A549 treated with GW870086 at 1 μM for 4 hours (cell line): ENCODE measurements around the gene LZTR1. TPM values are rescaled to one million over a fixed set of nuclear protein-coding genes. Genes with fewer than 3 reads are reported as not detected.

ENCODE experiments used
- total RNA-seq: library from RNA; stranded (reverse); fragments of 200-300 nt; extraction: Qiagen RNA extraction; gene quantifications from 5 replicates; pipeline ENCODE4 v1.2.3, GENCODE V29; 2022; ENCODE audit warnings: low read depth

Gene LZTR1
- total RNA-seq = 12.2 to 19.1 TPM (median 17.6 TPM) in 5 replicates

DNA sequence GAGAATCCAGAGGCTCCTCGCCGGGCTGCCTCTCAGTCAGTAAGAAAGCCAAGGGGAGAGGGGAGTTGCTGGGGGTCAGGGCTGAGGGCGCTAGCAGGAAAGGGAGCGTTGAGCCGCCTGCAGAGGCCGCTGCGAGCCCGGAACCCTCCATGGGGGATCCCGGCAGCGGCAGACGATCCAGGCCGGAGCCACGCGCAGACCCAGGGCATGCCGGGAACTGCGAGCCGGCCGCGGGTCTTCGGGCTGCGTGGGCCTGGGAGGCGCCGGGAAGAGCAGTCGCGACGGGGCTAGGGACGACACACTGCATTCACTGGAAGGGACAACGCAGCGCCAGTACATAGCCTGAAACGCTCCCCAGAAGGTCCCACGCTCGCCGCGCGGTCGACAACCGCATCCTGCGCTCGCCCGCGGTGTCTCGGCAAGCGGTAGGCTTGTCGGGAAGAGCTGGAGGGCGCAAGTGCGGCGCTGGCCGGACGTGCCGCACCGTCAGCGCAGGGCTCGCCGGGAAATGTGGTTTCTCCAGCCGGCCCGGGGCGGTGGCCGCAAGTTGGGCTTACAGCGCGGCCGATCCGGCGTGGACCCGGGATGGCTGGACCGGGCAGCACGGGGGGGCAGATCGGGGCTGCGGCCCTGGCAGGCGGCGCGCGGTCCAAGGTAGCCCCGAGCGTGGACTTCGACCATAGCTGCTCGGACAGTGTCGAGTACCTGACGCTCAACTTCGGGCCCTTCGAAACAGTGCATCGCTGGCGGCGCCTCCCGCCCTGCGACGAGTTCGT is at the start of gene LZTR1:
Gene LZTR1 (plus strand): TSS at position 511 of the 776 bp plus-strand sequence. CDS start 75 bp downstream, at position 586.

DNA sequence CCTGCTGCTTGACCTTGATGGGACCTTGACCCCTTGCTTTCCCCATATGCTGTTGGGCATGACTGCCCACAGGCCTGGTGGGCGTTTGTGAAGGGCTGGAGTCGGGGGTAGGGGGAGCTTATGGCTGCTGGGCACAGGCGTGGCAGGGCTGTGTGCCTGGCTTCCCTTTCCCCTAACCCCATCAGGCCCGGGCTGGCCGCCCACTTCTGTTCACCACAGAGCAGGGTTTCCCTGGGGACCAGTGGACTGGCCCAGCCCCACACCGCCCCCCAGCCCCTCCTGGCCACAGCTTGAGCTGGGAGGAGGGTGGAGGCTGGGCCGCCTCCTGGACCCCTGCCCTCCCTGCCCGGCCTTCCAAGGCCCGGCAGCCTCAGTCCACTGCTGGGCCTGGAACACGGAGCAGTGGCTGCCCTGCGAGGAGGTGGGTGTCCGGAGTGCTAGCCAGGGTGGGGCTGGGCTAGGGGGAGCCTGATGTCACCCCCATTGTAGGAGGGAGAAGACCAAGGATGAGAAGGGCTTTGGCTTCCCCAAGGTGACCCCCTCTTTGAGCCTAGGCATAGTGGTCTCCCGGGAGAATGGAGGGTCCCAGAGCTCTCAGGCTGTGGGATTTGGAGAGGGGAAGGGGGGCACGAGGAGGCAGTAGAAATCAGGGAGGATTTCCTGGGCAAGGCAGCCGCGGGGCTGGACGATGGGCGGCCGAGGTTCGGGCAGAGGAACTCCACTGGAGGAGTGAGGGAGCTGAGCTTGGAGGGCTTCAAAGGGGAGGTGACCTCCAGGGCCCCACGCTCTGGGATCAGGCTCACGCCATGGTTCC is 15.0 kb upstream of the LZTR1 start, which contains the start of gene AIFM3:
Gene AIFM3 (plus strand): TSS at position 373 of the 814 bp plus-strand sequence. CDS start 690 bp downstream, outside the sequence.

DNA sequence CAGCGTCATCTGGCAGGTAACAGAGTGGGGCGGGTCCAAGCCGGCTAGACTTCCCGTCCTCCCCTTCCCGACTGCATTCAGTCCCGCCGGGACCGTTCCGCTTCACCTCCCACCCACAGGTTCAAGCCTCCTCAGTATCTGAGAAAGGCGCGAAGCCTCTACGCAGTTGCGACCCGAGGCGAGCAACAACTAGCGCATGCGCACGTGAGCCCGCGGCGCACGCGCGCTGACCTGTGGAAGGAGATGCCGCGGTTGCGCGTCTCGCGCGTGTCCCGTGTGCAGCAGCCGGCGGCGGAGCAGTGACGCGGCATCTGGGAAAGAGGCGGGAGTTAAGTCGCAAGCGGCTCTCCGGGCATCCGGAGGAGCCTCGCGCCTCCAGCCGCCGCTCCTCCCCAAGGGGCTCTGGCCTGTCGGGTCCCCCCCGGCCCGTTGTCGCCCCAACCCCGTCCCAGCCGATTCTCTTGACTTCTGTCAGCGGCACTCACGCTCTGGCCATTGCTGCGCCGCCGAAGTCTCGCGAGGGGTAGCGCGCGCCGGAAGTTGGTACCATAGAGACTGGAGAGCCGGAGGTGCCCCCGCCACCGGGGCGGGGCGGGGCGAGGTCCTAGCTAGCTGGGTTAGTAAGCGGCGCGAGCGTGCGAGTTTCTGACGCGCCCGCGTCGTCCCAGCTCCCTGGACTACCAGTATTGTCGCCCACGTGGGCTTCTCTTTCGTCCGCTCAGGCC is 19.7 kb downstream of the LZTR1 start, which contains the start of gene THAP7:
Gene THAP7 (minus strand): TSS at position 518 of the 725 bp plus-strand sequence. CDS start 207 bp downstream, at position 311.

DNA sequence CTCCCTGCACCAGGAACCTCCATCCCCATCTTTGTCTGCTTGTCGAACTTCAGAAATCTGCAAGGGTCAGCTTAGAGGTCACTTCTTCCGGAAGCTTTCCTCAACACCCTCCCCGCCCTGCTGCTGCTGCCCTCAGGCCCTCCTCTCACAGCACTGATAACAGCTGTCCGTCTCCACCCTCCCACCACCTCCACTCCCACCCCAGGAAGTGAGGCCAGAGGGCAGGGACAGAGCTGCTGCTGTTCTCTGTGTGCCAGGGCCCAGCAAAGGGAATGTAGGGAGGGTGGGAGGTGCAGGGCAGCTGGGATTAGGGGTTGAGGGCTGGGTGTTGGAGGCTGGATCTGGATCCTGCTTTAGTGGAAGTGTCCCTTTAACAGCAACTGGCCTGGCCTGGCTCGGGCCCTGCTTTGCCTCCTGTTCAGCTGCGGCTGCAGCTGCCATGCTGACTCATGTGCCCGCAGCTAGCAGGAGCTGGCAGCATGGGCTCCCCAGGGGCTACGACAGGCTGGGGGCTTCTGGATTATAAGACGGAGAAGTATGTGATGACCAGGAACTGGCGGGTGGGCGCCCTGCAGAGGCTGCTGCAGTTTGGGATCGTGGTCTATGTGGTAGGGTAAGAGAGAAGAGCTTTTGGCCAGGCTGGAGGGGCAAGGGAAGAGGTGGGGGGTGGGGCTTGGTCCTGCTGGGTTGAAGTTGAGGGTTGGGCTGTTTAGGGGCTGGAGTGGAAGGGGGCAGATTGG is 32.8 kb downstream of the LZTR1 start, which contains the start of gene P2RX6:
Gene P2RX6 (plus strand): TSS at position 440 of the 740 bp plus-strand sequence. CDS start 10 bp downstream, at position 450.

DNA sequence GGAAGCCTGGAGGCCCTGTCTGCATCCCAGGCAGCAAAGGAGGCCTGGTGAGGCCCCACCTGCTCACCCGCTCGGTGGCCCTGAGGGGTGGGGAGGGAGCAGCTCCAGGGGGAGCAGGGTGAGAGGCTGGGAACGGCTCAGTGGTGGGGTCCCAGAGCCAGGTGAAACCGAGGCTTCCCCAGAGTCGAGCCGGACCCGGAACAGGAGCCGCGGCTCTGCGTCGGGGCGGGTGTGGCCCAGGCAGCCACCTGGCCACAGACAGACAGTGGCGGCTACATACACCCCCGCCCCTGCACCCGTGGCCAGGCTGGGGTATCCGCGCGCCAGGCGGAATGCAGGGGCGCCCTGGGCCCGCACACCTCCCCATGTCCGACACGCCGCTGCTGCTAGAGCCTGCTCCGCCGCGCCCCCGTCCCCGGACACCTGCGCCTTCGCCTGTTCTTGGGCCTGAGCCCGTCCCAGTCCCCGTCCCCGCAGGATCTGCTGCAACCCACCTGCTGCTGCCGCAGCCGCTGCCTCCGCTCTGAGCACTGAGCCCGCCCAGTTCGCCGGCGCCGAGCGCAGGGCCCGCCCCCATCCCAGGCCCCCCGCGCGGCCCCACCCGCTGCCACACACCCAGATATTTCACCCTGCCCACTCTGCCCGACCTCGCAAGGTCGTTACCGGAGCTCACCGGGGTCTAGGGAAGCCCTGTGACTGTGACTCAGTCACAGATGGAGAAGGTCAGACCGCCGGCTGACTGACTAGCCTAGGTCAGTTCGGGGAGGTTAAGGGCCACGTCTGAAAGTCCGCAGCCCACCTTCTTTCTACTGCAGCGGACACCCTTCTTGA is 50.2 kb downstream of the LZTR1 start, which contains the start of gene SLC7A4:
Gene SLC7A4 (minus strand): TSS at position 525 of the 831 bp plus-strand sequence. CDS start 749 bp downstream, outside the sequence.

DNA sequence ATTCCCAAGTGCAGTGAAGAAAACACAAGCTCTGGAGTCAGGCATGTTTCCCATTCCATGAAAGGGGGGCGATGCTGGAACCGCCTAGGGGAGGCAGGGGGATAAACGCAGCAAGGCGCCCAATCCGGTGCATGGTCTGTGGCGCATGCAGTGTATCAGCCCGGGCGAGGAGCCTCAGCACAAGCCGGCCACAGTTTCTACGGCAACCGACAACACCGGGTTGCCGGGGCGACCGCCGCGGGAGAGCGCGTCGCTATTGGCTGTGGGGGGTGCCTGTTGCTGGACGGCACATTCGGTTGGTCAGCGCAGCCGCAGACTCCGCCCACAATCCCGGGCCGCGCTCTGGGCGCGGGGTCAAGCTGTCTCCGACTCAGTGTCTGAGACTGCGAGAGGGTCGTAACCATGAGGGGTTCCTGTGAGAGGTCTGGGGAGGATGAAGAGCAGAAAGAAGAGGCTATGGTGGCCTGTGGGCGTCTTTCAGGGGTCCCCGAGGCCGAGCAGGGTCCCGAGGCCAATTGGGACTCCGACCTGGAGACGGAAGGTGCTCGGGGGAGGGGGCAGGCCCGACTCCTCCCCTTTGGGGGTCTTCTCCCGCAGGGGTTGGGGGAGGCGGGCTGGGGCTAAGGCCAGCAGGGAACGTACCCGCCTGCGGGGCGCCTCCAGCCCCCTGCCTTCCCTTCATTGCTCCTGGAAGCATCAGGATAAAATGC is 63.6 kb downstream of the LZTR1 start, which contains the start of gene LRRC74B:
Gene LRRC74B (plus strand): TSS at position 362 of the 710 bp plus-strand sequence. CDS start 41 bp downstream, at position 403.

Other genes with a start within 250 kb of the LZTR1 start
- 0.09 TPM in 1 of 5 replicates, not detected in the others for gene SERPIND1, start 208.2 kb upstream of the LZTR1 start, total RNA-seq
- 17.7 to 21.8 TPM (median 18.8 TPM) in 5 replicates for gene PI4KA, start 123.5 kb upstream of the LZTR1 start, total RNA-seq
- 11.0 to 19.2 TPM (median 17.4 TPM) in 5 replicates for gene SNAP29, start 123.3 kb upstream of the LZTR1 start, total RNA-seq
- 21.3 to 24.7 TPM (median 23.4 TPM) in 5 replicates for gene CRKL, start 64.9 kb upstream of the LZTR1 start, total RNA-seq
- 1.5 to 3.4 TPM (median 2.8 TPM) in 5 replicates for gene AIFM3, start 15.0 kb upstream of the LZTR1 start, total RNA-seq
- 13.8 to 23.8 TPM (median 22.9 TPM) in 5 replicates for gene THAP7, start 19.8 kb downstream of the LZTR1 start, total RNA-seq
- gene P2RX6, start 32.9 kb downstream of the LZTR1 start, total RNA-seq = 0.58 to 1.2 TPM (median 0.79 TPM) in 5 replicates
- not detected in 5 replicates for gene SLC7A4, start 50.3 kb downstream of the LZTR1 start, total RNA-seq
- gene LRRC74B, start 63.6 kb downstream of the LZTR1 start, total RNA-seq = not detected in 5 replicates